ENCODE results near the gene KIF3A.

The KIF3A gene

DNA sequence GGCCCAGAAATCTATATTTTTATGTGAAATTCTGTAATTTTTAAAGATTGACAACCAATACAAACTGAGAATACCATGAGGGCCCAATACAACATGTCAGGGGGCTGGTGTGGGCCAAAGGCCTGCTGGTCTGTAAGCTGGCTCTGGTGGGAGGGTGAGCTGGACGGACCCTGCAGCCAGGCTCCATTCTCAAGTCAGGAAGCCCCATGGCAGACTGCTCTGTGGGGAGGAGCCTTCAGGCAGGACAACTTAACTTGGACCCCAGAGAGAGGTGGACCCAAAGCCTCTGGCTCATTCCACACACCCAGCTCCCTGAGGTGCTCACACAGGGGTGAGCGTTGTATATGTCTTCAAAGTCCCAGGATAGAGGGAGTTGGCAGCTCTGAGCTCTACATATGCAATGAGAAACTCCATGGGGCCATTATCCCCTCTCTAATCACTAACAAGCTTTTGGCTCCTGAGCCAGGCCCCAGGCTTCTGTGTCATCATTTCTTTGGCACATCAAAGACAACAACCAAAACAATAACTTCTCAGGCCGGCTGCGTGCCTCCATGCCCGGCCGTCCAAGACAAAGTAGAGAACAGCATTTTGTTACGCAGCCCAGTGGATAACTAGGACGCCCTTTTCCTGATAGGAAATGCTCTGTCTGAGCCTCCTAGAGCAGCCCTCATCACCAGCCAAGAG, 33.3 kb upstream of the KIF3A start:
- DNase-seq (ENCODE audit: low read depth), result no peak

DNA sequence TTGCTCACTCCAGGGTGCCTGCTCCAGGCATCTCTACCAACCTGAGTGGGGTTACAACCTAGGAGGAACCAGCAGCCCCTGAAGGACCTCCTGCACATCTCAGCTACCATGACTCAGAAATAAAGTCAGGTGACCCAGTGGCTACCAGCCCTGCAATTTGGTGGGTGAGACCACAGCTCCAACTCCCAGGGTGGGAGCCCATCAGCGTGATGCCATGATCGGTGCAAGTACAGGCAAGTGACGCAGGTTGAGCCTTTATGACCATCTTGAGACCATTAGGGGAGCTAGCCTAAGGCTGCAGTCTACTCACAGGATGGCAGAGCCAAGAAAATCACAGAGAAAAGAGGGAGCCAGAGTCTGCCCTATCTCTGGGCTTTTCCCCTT, 31.1 kb upstream of the KIF3A start:
- no peak for DNase-seq (ENCODE audit: low read depth)

DNA sequence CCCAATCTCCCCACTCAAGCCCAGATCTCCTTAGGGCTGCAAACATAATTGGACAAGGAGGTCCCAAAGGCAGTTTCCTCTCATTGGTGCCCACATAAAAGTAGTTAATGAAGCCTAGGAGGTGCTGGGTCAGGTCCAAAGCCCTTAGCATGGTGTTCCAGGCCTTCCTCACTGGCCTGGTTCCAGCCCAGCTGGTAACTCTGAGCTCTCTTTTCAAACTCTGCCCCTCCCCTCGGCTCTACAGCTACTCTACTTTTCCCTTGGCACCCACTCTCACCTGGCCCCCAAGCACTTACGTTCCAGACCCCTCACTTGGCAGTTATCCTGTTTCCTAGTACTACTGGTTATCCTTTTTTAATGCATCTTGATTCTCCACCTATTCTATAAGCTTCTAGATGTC, 29.8 kb upstream of the KIF3A start:
- DNase-seq (ENCODE audit: low read depth), result no peak

- no peak for DNase-seq (ENCODE audit: low read depth)
Measured at GRCh38 chr5:132766806-132767055, 29.4 kb upstream of the KIF3A start.

DNA sequence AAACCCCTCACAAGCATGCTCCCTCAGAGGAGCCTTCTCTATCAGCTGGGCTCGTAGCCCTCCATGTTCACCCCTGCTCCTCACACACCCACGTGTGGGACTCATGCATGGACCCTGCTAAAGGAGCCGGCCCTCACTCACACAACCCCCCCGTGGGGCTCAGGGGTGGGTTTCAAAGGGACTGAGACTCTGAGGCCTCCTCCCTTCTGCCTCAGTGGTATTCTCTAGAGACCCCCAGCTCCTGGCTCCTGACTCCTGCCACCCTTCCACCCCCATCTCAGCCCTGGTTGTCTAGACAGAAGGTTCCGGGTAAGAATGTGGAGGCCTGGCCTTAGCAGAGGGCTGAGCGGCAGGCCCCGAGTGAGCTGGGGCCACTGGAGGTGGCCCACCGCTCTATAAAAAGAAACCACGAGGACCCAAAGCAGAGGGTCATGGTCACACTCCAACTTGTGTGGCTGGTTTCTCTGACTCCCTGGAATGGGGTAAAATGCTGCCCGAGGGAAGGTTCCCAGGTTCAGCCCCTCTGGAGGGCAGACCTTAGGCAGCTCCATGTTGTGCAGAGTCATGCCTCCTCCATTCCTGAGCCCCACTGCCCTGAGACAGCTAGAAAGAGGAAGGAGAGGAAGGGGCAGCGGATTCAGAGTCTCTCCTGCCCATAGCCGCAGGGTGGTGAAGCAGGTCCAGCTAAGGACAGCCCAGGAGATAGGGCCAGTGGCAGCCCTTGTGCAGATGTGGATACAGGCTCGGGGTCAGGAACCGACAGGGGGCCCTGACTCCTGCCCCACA, 28.9 kb upstream of the KIF3A start:
- DNase-seq (ENCODE audit: low read depth), result no peak

DNA sequence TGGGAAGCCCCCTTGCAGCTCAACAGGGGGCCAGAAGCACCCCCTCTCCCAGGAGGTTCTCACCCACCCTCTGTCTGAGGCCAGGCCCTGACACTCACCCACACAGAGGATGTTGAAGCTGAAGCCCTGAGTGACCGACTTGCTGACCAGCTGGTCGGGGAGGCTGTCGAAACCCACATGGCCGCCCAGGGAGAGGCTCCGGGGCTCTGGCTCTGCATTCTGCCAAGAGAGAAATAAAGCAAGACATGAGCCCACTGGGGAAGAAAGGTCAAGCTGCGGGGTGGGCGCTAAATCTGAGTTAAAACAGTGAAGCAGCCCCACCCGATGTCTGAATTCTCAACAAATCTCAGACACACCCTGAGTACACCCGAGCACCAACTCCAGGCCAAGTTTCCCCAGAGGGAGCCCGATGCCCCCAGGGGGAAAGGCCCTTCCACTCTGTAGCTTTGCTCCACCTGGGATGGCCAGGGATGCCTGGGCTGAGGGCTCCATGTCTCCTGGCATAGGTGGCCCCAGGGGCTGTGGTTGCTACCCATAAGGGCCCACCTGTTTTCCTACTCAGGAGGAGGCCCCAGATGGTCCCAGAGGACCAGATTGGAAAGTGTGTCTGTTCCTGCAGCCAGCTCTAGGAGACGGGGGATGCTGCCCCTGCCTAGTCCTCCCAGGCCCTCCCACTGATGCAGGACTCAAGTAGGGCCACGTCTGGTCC, 28.1 kb upstream of the KIF3A start:
- no peak for DNase-seq (ENCODE audit: low read depth)

DNA sequence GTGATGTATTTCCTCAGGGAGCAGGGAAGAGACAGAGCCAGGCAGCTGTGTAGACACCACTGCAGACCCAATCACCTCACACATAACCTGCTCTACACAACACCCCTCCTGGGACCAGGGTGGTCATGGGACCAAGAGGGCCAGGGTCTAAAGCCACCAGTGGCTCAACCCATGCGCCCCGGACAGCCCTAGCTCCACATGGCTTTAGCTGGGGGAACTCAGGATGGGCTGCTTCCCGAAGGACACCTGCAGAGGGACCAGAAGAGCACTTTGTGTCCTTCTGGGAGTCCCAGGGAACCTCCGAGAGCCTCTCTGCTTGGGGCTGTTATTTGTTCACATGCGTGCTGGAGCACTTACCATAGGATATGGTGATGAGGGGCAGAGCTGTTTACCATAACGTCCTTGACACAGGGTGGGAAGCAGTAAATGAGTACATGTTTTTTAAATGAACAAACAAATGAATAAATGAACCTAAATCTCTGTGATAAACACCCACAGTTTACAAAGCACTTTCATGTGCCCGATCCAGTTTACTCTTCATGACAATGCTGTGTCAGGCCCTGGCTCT, 27.4 kb upstream of the KIF3A start:
- DNase-seq (ENCODE audit: low read depth), result no peak

DNA sequence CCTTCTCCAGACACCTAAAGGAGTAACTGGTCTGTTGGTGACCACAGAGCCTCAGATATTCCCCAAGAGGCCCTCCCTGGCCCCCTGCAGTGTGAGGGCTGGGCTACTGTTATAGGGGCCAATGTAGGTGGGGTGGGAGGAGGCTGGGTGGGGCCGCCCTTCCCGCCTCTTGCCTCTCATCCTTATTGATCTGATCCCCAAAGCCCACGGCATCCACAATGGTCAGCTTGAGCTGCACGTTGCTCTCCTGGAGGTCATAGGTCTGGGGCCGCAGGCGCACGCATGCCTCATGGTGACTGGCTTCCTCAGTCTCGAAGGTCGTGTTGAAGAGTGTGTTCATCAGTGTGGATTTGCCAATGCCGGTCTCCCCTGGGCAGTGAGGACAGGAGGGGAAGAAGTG, 26.7 kb upstream of the KIF3A start:
- no peak for DNase-seq (ENCODE audit: low read depth)

DNA sequence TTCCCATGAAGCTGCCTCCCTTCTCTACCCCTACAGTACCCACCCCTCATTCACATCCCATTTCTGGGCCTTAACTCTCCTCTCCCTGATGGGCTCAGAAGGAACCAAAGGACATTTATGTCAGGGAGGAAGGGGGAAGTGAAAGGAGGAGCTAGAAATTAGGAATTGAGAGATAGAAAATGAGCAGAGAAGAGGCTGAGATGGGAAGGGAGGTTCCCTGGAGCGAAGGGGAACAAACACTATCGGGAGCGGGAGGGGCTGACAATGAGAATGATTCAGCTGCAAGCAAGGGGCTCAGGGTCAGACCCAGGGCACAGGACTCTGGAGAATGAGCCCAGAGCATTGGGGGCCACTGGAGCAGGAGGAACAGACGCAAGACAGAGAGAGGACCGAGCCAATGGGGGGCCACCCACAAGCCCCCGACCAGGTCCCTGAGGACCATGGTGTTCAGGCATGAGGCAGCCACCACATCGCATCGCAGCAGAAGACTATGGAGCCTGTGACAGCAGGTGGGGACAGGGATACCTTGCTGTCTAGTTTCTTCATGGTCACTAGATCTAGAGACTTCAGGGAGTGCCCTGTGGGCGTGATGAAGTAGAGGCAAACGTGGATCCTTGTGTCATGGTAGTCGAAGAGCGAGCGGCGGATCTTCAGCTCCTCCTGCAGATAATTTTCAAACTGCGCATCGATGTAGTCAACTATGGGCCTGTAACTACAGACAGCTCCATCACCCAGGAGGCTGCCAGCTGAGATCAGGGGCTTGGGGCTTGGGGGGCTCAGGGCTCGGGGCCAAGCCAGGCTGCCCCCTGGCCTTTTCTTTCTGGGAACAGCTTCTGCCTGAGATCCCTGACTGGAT, 26.1 kb upstream of the KIF3A start:
- no peak for DNase-seq (ENCODE audit: low read depth)

DNA sequence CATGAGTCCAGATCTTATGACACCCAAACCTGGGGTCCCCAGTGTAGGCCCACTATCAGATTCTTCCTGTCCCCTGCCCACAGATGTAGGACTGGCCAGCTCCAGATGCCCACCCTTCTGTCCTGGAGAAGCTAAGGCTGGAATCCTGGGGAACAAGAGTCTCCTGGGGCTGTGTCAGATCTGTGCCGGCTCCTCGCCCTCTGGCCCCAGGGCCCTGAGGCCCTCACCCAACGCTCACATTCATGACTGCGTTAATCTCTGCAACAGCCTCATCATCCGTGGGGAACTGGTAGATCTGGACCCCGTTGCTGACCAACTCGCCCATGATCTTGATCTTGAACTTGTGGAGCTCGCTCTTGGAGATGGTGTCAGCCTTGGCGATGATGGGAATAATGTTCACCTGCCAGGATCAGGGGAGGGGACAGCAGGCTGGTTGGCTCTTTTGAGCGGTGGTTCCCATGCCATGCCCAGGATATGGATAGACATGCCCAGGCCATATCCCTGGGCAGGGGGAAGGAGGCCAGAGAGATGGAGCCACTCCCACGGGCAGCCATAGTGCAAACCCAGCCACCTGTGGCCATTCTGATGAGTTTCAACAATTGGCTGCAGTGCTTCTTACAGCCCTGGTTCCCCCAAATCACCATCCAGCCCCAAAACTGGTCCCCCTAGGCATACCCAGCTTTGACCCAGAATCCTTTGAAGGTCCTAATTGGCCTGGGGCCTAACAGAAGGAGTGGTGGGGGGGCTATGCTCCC, 25.1 kb upstream of the KIF3A start:
- no peak for DNase-seq (ENCODE audit: low read depth)

DNA sequence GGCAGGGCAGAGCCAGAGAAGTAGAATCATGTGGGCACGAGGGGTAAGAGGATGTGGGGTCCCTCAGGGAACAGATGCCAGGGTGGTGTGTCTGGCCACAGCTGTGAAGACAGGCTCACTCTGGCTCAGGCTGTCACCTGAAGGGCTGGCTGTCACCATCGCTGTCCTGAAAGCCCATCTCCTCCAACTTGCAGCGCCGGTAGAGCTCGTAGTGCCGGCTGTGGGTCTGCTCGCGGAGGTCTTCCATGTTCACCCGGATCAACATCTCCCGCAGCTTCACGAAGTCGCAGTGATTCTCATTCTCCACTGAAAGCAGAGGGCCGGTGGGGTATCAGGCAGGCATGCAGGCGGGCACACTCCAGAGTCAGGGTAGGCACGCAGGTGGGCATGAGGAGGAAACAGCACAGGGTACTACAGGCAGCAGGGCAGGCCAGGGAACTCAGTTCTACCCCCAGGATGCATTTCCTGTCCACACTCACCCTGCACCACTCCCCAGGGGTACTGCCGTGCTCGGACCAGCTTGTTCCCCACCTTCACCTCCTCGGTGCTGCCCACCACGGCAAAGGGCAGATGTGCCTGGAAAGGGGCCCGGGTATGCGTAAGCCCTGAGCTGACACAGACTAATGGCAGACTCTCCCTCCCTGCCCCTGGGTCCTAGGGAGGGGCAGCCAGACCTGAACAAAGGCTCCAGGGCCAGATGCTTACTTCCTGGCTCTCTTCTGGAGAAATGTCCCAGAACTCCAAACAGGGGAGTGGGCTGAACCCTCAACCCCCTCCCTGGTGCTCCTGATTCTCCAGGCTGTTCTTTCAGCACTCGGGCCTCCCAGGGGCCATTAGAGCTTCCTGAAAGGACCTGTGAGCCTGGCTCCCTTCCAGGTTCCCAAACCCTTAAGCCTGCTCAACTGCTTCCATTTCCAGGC, 24.2 kb upstream of the KIF3A start:
- DNase-seq (ENCODE audit: low read depth), result no peak

DNA sequence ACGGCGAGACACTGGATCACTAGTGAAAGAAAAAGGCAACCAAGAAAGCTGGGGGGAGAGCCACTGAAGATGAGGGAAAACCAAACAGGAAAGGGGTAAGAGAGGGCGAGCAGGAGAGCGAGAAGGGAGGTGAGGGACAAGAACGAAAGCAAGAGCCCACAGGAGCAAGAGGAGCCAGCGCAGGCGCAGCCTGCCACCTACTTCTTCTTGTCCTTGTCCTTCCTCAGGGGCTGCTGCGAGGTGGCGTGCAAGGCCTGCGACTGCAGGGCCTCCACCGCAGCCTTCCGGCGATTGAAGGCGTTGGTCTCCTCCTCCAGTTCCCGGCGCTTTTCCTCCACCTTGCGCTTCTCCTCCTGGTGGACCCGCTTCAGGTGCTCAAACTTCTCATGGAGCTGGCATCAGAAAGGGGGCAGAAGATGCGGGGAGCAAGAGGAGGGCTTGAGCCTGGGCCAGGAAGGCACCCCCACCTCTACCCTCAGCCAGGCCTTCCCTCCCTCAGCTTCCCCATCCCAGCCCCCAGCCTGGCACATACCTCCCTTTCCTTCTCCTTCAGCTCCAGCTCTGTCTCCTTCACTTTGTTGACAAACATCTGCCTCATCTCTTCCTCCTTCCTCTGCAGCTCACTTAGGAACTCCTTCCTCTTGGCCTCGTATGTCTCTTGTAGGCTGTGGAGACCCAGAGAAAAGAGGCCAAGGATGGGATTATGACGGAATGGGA, 23.4 kb upstream of the KIF3A start:
- no peak for DNase-seq (ENCODE audit: low read depth)

DNA sequence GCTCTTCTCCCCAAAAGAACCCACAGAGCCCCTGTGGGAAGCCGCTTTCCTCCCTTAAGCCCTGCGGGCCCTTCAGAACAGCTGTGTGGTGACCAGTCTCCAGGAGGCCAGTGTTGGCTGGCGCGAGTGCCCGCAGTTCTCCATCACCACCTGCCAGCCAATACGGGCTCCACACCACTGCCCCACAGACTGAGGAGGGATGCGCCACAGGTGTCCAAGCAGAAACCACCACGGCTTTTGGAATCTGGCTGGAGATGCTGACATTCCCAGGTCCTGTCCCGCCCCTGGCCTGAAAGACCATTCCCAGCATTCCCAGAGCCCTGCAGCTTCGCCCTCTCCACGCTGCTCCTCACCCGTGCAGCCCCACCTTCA, 22.7 kb upstream of the KIF3A start:
- no peak for DNase-seq (ENCODE audit: low read depth)

DNA sequence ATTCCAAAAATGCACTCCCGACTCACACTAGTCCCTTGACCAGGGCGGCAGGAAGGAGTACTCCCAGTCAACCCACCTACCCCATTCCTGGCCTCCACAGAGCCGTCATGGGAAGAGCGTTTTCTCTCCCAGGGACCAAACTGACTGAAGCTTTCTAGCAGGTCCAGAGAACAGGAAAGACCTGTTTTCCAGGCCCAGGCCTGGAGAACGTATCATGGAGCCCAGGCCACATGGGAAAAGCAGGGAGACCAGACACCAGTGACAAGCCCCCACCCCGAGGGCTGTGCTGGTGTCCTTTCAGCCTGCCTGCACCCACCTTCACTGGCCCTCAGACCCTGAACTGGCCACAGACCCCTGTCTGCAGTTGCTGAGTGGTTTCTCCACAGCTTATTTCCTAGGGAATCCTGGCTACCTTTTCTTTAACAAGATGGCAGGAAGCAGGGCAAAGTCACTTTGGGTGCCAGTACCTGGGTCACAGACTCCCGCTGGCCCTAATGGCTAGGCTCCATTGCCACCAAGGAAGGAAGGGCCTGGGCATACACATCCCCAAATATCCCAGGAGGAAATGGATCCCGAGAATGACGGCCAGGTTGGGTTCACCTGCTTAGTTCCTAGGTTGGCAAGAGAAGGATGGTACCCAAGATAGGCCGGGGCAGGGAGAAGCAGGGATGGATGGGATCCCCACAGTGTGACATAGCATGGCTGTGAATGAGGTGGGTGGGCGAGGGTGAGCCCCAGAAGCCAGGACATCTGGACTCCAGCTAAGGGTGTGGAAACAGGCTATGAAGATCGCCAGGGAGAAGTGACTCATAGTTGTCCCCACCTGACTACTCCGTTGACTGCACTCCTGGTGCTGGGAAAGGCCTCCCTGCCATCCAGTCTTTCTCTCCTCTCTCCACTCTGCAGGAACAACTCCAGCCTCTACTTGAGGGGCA, 22.0 kb upstream of the KIF3A start:
- DNase-seq (ENCODE audit: low read depth), result no peak

DNA sequence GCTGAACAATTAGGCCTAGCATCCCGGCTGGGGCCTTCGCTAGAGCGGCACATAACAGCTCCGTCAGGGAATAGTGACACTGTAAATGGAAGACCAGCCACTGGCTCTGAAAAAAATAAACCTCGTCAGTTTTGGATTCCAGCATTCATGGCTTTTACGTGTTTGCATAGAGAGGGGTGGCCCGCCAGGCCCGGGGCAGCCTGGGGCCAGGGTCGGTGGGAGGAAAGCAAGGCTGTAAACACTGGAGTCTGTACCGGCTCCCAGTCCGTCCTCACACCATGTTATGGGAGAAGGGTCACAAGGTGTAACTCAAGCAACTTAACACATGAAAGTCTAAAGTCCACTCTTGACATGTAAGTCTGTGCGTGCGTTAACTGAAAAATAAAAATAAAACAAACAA, 21.1 kb upstream of the KIF3A start:
- DNase-seq (ENCODE audit: low read depth), result no peak

DNA sequence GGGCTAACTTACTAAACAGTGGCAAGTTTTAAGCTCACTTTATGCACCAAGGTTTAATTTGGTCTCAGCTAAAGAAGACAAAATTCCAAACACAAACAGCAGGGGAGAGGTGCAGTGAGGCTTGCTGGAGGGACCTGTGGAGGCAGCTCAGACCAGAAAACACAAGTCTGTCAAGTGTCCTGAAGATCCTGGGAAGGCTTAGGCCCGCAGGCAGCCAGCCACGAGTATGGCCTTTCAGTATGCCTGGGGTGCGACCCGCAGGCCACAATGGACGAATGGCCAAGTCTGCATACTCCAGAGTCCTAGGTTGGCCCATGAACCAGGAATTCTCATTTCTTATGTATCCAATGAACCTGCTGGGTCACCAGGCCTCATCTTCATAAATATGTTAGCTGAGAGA, 19.2 kb upstream of the KIF3A start:
- DNase-seq (ENCODE audit: low read depth), result no peak

GRCh38 chr5:132754947-132755346, 17.6 kb upstream of the KIF3A start:
- no peak for DNase-seq (ENCODE audit: low read depth)

- DNase-seq (ENCODE audit: low read depth), result no peak
Measured at GRCh38 chr5:132754111-132754510, 16.8 kb upstream of the KIF3A start.

Measured in HS-27A (cell line).